Measurements from ENCODE around the gene FBXL15.

FBXL15 gene

DNA sequence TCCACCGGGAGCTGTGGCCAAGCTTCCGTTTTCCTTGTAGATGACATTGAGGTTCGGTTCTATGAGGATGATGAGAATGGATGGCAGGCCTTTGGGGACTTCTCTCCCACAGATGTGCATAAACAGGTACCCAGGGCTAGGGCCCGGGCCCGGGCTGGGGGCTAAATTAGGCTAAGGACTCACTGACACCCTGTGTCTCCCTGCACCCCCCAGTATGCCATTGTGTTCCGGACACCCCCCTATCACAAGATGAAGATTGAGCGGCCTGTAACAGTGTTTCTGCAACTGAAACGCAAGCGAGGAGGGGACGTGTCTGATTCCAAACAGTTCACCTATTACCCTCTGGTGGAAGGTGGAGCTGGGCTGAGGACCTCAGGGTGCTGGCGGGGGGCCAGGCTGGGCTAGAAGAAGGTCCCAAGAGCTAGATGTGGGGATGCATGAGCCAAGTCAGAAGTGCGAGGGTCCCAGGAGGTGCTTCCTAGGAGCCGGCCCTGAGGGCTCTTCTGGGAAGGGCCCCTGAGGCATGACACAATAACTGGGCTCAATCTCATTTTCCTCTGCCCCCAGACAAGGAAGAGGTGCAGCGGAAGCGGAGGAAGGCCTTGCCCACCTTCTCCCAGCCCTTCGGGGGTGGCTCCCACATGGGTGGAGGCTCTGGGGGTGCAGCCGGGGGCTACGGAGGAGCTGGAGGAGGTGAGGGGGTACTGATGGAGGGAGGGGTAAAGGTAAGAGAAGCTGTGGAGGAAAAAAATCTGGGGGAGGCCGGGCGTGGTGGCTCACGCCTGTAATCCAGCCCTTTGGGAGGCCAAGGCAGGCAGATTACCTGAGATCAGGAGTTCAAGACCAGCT is 22.2 kb upstream of the FBXL15 start:
- no peak for DNase-seq

DNA sequence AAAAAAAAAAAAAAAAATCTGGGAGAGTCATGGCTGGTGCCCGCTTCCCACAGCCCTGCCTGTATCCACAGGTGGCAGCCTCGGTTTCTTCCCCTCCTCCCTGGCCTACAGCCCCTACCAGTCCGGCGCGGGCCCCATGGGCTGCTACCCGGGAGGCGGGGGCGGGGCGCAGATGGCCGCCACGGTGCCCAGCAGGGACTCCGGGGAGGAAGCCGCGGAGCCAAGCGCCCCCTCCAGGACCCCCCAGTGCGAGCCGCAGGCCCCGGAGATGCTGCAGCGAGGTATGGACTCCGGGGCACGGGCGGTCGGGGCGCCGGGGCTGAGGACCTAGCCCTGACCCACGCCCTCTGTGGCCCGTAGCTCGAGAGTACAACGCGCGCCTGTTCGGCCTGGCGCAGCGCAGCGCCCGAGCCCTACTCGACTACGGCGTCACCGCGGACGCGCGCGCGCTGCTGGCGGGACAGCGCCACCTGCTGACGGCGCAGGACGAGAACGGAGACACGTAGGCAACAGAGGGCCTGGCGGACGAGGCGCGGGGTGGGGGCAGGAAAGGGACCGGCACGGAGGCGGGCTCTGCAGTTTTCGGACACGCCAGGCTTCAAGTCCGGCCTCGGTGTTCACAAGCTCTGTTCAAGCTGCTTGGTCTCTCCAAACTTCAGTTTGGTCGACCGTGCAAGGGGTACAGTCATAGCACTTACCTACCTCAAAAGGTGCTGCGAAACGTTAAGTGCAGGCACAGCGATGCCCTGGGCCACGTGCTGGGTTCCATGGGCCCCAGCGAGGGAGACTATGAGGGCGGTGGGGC is 21.2 kb upstream of the FBXL15 start:
- no peak for DNase-seq

DNA sequence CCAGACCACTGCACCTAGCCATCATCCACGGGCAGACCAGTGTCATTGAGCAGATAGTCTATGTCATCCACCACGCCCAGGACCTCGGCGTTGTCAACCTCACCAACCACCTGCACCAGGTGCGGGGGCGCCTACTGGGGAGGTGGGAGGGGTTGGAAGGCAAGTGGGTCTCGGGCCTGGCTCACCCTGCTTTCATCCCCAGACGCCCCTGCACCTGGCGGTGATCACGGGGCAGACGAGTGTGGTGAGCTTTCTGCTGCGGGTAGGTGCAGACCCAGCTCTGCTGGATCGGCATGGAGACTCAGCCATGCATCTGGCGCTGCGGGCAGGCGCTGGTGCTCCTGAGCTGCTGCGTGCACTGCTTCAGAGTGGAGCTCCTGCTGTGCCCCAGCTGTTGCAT is 20.6 kb upstream of the FBXL15 start:
- no peak for DNase-seq

DNA sequence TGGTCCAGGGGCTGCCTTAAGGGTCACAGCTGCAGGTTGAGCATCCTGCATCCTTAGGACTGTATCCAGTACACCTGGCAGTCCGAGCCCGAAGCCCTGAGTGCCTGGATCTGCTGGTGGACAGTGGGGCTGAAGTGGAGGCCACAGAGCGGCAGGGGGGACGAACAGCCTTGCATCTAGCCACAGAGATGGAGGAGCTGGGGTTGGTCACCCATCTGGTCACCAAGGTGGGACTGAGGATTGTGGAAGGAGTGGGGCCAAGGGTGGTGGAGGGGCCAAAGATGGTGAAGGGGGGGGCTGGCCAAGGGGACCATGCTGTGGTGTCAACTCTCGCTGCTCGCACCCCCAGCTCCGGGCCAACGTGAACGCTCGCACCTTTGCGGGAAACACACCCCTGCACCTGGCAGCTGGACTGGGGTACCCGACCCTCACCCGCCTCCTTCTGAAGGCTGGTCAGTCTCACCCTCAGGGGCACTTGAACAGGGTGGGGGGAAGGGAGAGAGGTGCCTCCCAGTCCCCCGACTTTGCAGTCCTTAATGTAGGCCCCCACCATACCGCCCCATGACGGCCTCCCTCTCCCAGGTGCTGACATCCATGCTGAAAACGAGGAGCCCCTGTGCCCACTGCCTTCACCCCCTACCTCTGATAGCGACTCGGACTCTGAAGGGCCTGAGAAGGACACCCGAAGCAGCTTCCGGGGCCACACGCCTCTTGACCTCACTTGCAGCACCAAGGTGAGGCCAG is 19.9 kb upstream of the FBXL15 start:
- no peak for DNase-seq

DNA sequence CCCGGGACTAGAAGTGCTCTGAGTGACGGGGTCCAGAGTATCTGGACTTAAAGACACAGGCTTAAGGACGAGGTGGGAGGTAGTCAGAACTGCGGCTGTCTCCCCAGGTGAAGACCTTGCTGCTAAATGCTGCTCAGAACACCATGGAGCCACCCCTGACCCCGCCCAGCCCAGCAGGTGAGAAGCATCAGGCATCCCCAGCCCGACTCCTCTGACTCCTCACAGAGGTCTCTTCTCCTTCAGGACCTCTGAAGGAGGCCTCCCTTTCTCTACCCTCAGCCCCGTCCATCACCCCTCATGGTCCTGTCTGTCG is 19.3 kb upstream of the FBXL15 start:
- DNase-seq = no peak

DNA sequence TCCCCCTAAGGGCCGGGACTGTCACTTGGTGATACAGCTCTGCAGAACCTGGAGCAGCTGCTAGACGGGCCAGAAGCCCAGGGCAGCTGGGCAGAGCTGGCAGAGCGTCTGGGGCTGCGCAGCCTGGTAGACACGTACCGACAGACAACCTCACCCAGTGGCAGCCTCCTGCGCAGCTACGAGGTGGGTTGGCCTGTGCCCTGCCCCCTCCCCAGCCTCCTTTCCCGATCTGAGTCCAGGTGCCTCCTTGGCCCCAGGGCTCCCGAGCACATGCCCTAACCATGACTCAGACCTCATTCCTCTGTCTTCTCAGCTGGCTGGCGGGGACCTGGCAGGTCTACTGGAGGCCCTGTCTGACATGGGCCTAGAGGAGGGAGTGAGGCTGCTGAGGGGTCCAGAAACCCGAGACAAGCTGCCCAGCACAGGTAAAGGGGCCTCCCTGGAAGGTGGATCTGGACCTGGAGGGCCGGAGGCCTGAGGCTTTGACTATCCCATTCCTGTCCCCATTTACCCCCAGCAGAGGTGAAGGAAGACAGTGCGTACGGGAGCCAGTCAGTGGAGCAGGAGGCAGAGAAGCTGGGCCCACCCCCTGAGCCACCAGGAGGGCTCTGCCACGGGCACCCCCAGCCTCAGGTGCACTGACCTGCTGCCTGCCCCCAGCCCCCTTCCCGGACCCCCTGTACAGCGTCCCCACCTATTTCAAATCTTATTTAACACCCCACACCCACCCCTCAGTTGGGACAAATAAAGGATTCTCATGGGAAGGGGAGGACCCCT is 18.7 kb upstream of the FBXL15 start:
- no peak for DNase-seq

DNA sequence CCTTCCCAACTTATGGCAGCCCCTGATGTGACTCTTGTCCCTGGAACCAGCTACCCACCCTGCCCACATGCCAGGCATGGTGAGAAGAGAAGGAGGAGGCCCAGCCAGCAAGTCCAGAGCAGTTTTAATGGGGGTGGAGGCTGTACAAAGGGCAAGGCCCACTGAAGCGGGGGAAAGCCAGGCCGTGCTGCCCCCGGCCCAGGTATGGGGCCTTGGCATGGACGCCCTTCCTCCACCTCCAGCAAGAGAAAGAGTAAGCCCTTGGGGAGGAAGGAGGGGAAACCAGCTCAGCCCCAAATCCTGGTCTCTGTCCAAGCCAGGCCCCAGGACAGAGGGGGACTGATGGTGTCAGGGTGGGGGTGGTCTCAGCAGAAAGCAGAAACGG is 18.1 kb upstream of the FBXL15 start:
- DNase-seq = no peak

DNA sequence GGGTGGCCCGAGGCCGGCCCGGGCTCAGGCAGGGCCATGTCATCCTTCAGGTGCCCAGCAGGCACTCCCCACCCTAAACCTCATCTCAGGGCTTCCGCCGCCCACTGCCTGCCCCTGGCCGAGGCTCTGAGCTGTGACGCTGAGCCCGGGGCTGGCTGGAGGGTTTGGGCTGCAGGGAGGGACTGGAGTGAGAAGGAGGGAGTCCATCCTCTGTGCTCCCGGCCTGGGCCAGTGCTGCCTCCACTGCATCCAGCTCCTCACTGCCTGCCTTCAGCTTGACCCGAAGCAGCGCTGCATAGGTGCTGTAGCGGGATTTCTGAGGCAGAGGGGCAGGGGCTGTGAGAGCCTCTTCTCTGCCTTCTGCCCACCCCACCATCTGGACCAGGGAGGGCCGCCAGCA is 17.5 kb upstream of the FBXL15 start:
- no peak for DNase-seq

DNA sequence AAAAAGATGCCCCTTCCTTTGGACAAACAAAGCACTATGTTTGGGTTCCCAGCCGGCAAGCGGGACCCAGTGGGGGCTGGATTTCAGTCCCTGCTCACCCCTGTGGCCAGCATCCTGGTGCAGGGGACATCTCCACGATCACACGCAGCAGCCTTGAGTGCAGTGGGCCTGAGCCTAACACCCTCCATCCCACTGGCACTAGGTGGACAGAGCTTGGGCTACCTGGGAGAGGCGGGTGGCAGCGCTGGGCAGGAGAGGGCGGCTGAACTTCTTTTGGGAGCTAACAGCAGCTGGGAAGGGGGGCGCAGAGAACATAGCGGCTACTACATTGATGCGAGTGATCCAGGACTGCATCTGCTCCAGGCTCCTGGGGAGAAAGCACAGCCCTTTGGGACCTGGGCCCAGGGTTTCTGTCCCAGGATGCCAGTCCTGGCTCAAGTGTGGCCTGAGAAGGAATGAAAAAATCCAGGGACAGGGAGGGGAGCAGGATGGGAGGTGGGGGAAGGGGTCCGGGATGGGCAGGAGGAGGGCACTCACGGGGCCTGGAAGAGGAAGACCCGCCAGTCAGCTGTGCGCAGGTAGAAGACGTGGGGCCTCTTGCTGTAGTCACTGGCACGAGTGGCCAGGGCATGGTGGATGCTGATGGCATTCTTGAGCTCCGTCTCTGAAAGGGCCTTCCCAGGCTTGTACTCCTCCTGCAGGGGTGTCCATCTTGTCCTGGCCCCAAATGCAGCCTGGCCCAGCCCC is 16.1 kb upstream of the FBXL15 start:
- DNase-seq = no peak

DNA sequence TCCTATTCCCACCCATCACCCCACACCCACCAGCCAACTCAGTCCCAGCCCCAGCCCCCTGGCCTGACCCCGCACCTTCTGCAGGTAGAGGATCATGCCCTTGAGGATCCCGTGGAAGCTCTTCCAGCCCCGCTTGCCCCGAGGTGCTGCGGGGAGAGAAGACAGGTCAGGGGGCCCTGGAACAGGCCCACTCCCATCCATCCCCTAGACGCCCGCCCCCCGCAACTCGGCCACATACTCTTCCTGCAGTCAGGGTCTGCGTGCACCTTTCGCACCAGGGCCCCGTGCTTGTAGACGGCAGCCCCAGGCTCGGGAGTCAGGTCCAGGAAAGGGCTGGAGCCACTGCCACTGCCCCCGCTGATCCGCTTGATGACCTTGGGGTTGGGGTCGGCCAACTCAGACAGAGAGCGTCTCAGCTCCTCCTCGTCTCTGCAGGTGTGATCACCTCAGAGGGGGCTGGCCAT is 15.5 kb upstream of the FBXL15 start:
- DNase-seq = no peak

DNA sequence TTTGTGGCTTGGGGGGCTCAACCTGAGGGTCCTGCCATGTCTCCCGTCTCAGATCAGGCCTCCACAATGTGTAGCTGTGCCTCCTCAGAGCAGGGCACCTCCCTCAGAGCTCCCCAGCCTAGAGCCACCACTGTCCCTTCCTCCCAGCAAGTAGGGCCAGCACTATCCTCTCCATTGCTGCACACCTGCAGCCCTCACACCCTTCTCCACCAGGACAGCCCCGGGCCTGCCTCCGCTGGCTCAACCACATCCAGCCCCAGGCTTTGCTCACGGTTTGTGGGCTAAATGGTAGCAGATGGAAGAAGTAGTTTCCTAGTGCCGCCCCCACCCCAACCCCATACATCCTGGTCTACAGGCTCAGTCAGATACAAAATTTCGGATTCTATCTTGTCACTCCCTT is 15.0 kb upstream of the FBXL15 start:
- DNase-seq = no peak

DNA sequence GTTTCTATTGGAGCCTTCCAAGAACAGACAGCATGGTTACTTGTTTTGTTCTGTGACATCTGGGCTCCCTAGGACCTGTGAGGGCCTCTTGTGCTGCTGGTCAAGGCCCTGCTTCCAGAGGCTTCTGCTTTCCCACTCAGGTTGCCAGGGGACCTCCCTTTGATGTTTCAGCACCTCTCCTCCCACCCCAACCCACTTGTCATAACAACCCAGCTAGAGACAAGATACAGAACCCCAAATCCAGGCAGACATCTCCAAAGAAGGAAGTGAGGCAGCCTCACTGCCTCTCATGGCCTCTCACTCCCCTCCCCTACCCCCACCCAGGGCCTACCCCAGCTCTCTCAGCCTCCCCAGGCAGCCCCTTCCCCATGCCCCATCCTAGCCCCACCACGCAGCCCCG is 13.8 kb upstream of the FBXL15 start:
- no peak for DNase-seq

DNA sequence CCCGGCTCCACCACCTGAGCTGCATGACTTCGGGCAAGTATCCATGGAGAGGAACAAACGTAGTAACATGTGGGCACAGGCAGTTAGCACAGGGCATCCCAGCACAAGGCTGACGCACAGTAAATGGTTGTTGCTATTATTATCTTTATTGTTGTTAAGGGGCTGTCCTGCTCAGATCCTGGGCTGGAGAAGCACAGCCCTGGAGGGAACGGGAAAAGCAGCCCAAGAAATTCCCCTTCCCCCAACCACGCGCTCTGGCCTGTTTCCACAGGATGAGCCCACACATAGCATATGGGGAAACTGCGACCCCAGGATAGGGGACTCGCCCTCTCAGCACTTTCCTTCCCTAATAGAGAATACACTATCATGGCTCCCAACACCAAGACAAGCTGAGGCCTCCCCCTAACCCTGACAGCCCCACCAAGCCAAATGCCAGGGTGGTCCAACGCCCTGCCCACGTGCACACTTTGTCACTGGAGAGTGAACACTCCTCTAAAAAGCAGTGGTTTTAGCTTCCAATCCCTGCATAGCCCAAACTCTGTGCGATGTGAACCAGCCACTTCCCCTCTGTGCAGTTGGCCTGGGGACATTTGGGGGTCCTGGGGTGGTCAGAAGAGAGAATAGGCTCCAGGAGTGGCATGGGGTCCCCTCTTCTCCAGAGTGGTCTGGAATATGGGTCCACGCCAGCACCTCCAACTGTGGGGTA is 13.1 kb upstream of the FBXL15 start:
- no peak for DNase-seq

DNA sequence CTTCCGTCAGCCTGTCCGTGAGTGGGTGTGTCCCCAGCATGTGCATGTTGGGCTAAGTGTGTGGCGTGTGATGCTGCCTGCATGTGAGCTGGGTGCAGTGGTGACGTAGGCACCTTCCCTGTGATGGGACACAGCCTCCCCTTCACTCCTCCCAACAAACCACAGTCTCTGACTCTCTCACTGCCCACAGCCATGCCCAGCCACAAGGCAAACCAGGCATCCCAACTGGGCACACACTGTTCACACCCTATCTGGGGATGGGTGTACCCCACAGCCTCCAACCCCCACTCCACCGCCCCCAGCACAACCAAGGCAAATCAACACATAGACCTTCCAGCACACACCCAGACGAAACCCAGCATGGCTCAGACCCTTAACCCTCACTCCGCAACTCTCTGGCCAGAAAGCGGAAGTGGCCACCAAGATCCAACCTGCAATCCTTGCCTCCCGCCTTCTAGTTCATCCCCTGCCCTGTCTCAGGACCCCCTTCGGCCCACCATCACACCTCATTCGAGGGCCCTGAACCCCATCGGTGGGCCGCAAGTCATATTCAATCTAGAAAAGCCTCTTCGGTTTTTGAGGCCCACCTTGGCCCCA is 12.4 kb upstream of the FBXL15 start:
- no peak for DNase-seq

DNA sequence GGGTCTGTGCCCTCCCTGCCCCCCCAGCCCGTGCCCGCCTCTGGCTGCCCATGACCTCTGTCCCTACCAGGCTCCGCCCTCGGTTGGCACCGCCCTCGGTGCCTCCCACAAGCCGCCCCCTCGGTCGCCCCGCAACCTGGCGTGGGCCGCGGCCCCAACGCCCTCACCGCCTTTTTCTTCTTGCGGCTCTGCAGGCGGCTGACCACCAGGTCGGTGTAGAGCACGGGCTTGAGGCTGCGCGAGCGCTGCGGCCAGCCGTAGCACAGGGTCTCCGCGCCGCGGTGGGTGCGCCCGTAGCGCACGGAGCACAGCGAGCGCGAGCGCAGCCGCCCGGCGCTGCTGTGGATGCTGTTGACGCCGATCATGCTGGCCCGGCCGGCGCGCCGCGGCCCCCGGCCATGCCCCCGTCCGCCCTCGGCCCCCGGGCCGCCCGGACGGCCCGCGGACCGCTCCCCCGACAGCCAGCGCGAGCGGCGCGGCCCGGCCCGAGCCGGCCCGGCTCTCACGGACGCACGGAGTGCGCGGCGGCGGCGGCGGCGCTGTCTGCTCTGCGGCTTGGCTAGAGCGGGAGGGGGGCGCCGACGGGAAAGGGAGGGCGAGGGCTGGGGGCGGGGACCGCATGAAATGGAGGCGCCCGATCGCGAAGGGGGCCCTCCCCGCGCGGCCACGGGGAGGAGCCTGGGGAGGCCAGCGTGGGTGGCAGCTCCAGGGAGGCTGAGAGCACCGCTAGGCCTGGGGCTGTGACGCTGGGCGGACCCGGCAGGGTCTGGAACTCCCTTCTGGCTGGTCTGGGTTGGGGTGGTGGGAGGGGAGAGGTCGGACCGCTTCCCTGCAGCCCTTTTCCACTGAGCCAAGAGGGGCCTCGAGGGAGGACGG is 11.7 kb upstream of the FBXL15 start:
- DNase-seq = no peak

DNA sequence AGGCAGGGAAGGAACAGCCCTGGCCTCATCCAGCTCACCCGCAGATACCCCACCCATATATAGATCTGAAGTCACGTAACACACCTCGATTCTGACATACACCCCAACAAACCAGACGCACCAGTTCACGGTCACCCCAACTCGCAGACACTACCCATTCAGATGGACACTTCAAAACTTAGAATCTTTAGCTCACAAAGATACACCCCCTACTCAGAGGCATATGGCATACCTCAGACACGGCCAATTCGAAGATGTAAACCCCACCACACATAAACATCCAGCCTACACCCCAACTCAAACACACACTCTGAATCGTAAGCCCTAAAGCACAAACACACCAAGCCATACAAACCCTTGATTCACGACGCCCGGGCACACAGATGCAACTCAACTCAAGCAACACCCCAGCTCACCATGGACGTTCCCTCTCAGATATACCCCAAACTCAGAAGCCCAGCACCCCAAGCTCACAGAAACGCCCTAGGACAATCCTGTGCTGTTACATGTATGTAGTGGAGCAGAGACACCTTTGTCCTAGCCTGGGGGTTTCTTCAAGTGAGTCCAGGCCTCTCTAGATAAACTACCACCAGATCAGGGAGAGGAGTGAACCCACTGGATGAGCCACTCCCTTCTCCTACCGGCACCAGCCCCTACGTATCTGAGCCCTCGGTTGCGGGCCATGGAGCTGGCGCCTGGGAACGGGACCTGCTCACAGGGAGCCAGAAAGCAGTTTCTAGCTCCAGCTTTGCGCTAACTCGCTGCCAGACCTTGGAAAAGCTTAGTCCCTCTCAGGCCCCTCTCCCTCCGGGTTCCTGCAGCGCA is 10.8 kb upstream of the FBXL15 start:
- DNase-seq = no peak

DNA sequence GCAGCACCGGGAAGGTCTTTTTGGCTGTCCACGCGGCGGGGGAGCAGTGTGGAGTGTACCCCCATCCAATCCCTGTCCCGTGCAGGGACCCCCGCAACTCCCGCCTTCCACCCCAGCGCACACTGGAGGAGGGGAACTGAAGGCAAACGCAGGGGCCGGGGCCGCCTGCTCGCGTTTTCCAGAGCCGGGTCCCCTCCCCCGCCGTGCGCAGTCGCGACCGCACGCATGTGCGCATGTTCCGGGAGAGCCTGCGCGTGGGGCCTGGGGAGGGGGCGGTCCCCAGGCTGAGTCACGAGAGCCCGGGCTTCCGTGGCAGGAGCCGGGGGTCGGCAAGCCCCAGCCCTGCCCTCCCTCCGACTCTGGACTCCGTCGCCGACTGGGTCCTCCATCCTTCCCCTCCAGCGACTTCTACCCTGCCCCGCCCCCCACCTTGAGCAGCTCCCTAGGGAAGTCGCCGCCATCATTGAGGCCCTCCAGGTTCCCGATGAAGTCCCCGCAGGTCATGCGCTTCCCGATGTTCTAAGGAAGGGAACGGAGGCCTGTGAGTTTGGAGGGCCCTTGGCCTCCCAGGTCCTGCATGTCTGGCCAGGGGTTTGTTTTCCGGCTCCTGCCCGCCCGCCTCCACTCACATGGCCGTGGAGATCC is 10.1 kb upstream of the FBXL15 start:
- no peak for DNase-seq

Measured in NCI-H1417 treated with DMSO at 0.1 percent for 48 hours (cell line).